CD8-positive, alpha-beta memory T cell (primary cell): ENCODE data around the gene DCT. TPM values are rescaled to one million over a fixed set of nuclear protein-coding genes. Genes with fewer than 3 reads are reported as not detected.
"Not testable (repeated sequence)": the region's sequence is repeated elsewhere in the genome, so short reads cannot be mapped to it uniquely, and the experiment has no call there.

Experiments used
- CTCF ChIA-PET: fragments of 350-600 bp; sonication (Branson Sonifier 250); formaldehyde crosslinking; loops from one replicate; lab custom pipeline; 2021; ENCODE audit warnings: antibody characterized with exemption; lab: Charles Lee
- POLR2A ChIA-PET: fragments of 350-600 bp; sonication (Branson Sonifier 250); formaldehyde crosslinking; loops from one replicate; lab custom pipeline; 2021; ENCODE audit warnings: antibody characterized with exemption; lab: Charles Lee
- DNase-seq, 5 donors: peaks; one replicate each; pipeline versions ENCODE4 v3.0.0 to v3.0.0-alpha.2; 2020 to 2022; ENCODE audit warnings: mixed read lengths in 1 of 5
- H3K27ac ChIP-seq: one replicate; pipeline ENCODE4 v1.7.0; 2013; ENCODE audit warnings: low read depth, mild to moderate bottlenecking, low read length, moderate library complexity
- H3K27me3 ChIP-seq: 2 replicates; pipeline ENCODE4 v1.7.0; 2013; ENCODE audit warnings: low read length, mild to moderate bottlenecking; ENCODE audit not compliant: insufficient read depth, poor library complexity, severe bottlenecking
- H3K36me3 ChIP-seq: 2 replicates; pipeline ENCODE4 v1.7.0; 2013; ENCODE audit warnings: mild to moderate bottlenecking, low read length, moderate library complexity; ENCODE audit not compliant: insufficient read depth
- H3K4me1 ChIP-seq: 2 replicates; pipeline ENCODE4 v1.7.0; 2013; ENCODE audit warnings: mild to moderate bottlenecking, low read length, moderate library complexity; ENCODE audit not compliant: insufficient read depth
- H3K4me3 ChIP-seq: 2 replicates; pipeline ENCODE4 v1.7.0; 2013; ENCODE audit warnings: mild to moderate bottlenecking, low read length
- H3K9me3 ChIP-seq: 2 replicates; pipeline ENCODE4 v1.7.0; 2013; ENCODE audit warnings: mild to moderate bottlenecking, low read length
- H3K27ac Mint-ChIP-seq, 8 donors: one replicate each; pipeline ENCODE4 v1.8.0; 2020 to 2021; ENCODE audit warnings: mixed read lengths in 8 of 8, mild to moderate bottlenecking in 6 of 8, inconsistent platforms in 3 of 8, moderate library complexity in 3 of 8
- H3K27me3 Mint-ChIP-seq, 2 donors: one replicate each; pipeline ENCODE4 v1.8.0; 2020 to 2021; ENCODE audit warnings: mixed read lengths in 2 of 2, mild to moderate bottlenecking in 1 of 2, moderate library complexity in 1 of 2
- H3K36me3 Mint-ChIP-seq, 3 donors: one replicate each; pipeline ENCODE4 v1.8.0; 2020 to 2021; ENCODE audit warnings: mixed read lengths in 3 of 3, inconsistent platforms in 1 of 3, mild to moderate bottlenecking in 1 of 3
- H3K4me1 Mint-ChIP-seq, 3 donors: one replicate each; pipeline ENCODE4 v1.8.0; 2020 to 2021; ENCODE audit warnings: mixed read lengths in 3 of 3, inconsistent platforms in 1 of 3, mild to moderate bottlenecking in 1 of 3
- H3K4me3 Mint-ChIP-seq, 7 donors: one replicate each; pipeline ENCODE4 v1.8.0; 2020 to 2021; ENCODE audit warnings: mixed read lengths in 7 of 7, mild to moderate bottlenecking in 6 of 7, moderate library complexity in 4 of 7, inconsistent platforms in 2 of 7
- H3K9me3 Mint-ChIP-seq, 5 donors: one replicate each; pipeline ENCODE4 v1.8.0; 2020 to 2022; ENCODE audit warnings: mixed read lengths in 5 of 5, mild to moderate bottlenecking in 3 of 5, moderate library complexity in 2 of 5, inconsistent platforms in 1 of 5
- polyA plus RNA-seq: library from polyadenylated mRNA; unstranded; fragments of 300-500 nt; fragmentation: Illumina TruSeq; gene quantifications from one replicate; pipeline ENCODE4 v1.2.3, GENCODE V29; 2021
- total RNA-seq, 2 experiments: library from RNA; stranded (reverse); gene quantifications; one replicate each; pipeline ENCODE4 v1.2.3, GENCODE V29; 2021

Gene DCT
- total RNA-seq (under 1 TPM in 1 of 2 experiments, not detected in 1; 0.07 TPM), polyA plus RNA-seq (not detected)

GRCh38 chr13:94479616-94480015, at the start of gene DCT:
Gene DCT, minus strand, starts transcription at chr13:94479682. Its CDS starts 427 bp downstream, at chr13:94479255.
- ChIA-PET POLR2A (no interaction called here), CTCF (interaction anchor here (1.1 kb wide), 1 partner anchor 138 kb away, joined by 3 read pairs; no protein-coding TSS in a partner anchor)
- peaks cover 0 to 2% (median 0%) of the 10 kb centered on the region in 5 donors for H3K9me3 Mint-ChIP-seq
- Histone ChIP-seq H3K4me1 (no peaks in the 10 kb centered on the region), H3K9me3 (no peaks in the 10 kb centered on the region), H3K4me3 (no peak within 1 kb of the TSS), H3K27me3 (no peaks in the 10 kb centered on the region), H3K27ac (no peak within 1 kb of the TSS), H3K36me3 (no peaks in the 10 kb centered on the region)
- peaks cover 0 to 5% (median 0%) of the 10 kb centered on the region in 3 donors for H3K36me3 Mint-ChIP-seq
- H3K27ac Mint-ChIP-seq, result peak within 1 kb of the TSS in 1 of 8 donors; percentile 27
- H3K27me3 Mint-ChIP-seq, result peaks cover 5 to 20% of the 10 kb centered on the region in 2 donors
- H3K4me3 Mint-ChIP-seq, result no peak within 1 kb of the TSS
- H3K4me1 Mint-ChIP-seq, result no peaks in the 10 kb centered on the region
- no peak for DNase-seq

DNA sequence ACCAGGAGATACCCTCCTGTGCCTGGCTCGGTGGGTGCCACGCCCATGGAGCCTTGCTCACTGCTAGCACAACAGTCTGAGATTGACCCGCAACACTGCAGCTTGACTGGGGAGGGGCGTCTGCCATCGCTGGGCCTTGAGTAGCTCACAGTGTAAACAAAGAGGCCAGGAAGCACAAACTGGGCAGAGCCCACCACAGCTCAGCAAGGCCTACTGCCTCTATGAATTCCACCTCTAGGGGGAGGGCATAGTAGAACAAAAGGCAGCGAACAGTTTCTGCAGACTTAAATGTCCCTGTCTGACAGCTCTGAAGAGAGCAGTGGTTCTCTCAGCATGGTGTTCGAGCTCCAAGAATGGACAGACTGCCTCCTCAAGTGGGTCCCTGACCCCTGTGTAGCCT, 47.5 kb upstream of the DCT start:
- H3K4me1 ChIP-seq, H3K4me3 ChIP-seq, H3K36me3 ChIP-seq, H3K27ac Mint-ChIP-seq, DNase-seq, H3K4me1 Mint-ChIP-seq, CTCF ChIA-PET, POLR2A ChIA-PET, H3K27me3 ChIP-seq, H3K9me3 ChIP-seq, H3K27ac ChIP-seq, H3K4me3 Mint-ChIP-seq: not testable (repeated sequence)
- peaks cover 20 to 31% of the 10 kb centered on the region in 2 donors for H3K27me3 Mint-ChIP-seq
- peaks cover 0 to 18% (median 2%) of the 10 kb centered on the region in 3 donors for H3K36me3 Mint-ChIP-seq
- H3K9me3 Mint-ChIP-seq, result peaks cover 0 to 20% (median 4%) of the 10 kb centered on the region in 5 donors

DNA sequence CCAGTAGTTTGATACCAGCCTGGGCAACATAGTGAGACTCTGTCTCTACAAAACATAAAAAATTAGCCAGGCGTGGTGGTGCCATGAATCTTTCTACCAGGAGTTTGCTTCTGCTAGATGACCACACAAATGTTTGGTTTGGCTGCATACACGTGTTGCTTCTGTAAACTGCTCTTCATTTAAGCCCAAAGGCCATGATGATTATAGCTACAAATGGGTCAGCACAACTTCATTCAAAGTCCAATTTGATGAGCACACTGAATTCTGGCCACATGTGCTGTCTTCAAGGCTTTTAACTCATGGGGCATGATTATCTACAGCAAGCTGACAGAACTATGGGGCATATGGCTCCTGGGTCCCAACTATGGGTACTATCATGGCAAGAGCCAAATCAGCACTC, 46.3 kb upstream of the DCT start:
- Mint-ChIP-seq H3K27ac (no peak overlapping the region), H3K9me3 (peaks cover 0 to 13% (median under 1%) of the 10 kb centered on the region in 5 donors), H3K36me3 (peaks cover 0 to 11% (median 0%) of the 10 kb centered on the region in 3 donors), H3K27me3 (peaks cover 16 to 26% of the 10 kb centered on the region in 2 donors), H3K4me3 (no peak overlapping the region), H3K4me1 (no peaks in the 10 kb centered on the region)
- no peaks in the 10 kb centered on the region for H3K27me3 ChIP-seq
- DNase-seq, result no peak
- CTCF ChIA-PET, result no interaction called here
- no peak overlapping the region for H3K4me3 ChIP-seq
- no peak overlapping the region for H3K27ac ChIP-seq
- H3K9me3 ChIP-seq, result no peaks in the 10 kb centered on the region
- no peaks in the 10 kb centered on the region for H3K4me1 ChIP-seq
- POLR2A ChIA-PET, result no interaction called here
- no peaks in the 10 kb centered on the region for H3K36me3 ChIP-seq

DNA sequence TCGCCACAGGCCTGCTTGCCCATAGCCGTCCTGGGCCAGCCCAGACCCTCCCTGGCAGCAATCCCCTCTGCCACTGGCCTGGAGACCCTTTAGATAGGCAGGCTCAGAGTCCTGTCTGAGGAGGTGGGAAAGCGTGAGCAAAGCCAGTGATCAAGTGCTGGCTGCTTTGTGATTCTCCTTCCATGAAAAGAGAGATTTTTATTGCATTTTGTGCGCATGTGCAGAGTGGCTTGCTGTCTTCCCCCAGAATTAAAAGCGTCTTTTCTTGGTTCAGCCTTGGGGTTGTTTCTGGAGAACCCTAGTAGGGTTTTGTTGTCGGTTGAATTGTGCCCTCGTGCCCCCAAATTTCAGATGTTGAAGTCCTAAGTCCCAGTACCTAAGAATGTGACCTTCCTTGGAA, 44.9 kb upstream of the DCT start:
- CTCF ChIA-PET, result no interaction called here

GRCh38 chr13:94520001-94520400, 40.5 kb upstream of the DCT start:
- Mint-ChIP-seq H3K27ac (no peak overlapping the region), H3K27me3 (peaks cover 0 to 16% of the 10 kb centered on the region in 2 donors), H3K4me1 (no peaks in the 10 kb centered on the region), H3K4me3 (no peak overlapping the region), H3K9me3 (no peaks in the 10 kb centered on the region), H3K36me3 (no peaks in the 10 kb centered on the region)
- H3K36me3 ChIP-seq, result no peaks in the 10 kb centered on the region
- no peak overlapping the region for H3K27ac ChIP-seq
- H3K4me1 ChIP-seq, result no peaks in the 10 kb centered on the region
- ChIA-PET POLR2A (no interaction called here), CTCF (no interaction called here)
- H3K9me3 ChIP-seq, result no peaks in the 10 kb centered on the region
- DNase-seq, result no peak
- H3K4me3 ChIP-seq, result no peak overlapping the region
- no peaks in the 10 kb centered on the region for H3K27me3 ChIP-seq

More for the DNA sequence above, 44.9 kb upstream of the DCT start:
- DNase-seq, result no peak
- H3K27me3 Mint-ChIP-seq, result peaks cover 11 to 18% of the 10 kb centered on the region in 2 donors
- Histone ChIP-seq H3K27me3 (no peaks in the 10 kb centered on the region), H3K4me3 (no peak overlapping the region), H3K9me3 (no peaks in the 10 kb centered on the region), H3K36me3 (no peaks in the 10 kb centered on the region), H3K27ac (no peak overlapping the region), H3K4me1 (no peaks in the 10 kb centered on the region)
- H3K4me1 Mint-ChIP-seq, result no peaks in the 10 kb centered on the region
- H3K9me3 Mint-ChIP-seq, result peaks cover 0 to 8% (median 0%) of the 10 kb centered on the region in 5 donors
- POLR2A ChIA-PET, result no interaction called here
- peaks cover 0 to 4% (median 0%) of the 10 kb centered on the region in 3 donors for H3K36me3 Mint-ChIP-seq
- no peak overlapping the region for H3K4me3 Mint-ChIP-seq
- H3K27ac Mint-ChIP-seq, result no peak overlapping the region

DNA sequence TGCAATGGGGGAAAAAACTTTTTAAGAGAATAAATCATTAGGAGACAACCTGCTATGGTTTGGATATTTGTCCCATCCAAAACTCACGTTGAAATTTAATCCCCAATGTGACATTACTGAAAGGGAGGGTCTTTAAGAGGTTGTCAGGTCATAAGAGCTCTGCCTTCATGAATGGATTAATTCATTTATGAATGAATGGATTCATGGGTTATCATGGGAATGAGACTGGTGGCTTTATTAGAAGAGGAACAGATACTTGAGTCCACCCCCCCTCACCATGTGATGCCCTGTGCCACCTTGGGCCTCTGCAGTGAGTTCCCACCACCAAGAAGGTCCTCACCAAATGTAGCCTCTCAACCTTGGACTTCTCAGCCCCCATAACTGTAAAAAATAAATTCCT, 37.0 kb upstream of the DCT start:
- peaks cover 0 to 6% (median 0%) of the 10 kb centered on the region in 5 donors for H3K9me3 Mint-ChIP-seq
- H3K4me1 Mint-ChIP-seq, result no peaks in the 10 kb centered on the region
- Histone ChIP-seq H3K27me3 (no peaks in the 10 kb centered on the region), H3K4me1 (no peaks in the 10 kb centered on the region), H3K9me3 (no peaks in the 10 kb centered on the region), H3K36me3 (no peaks in the 10 kb centered on the region), H3K4me3 (no peak overlapping the region), H3K27ac (no peak overlapping the region)
- H3K27ac Mint-ChIP-seq, result no peak overlapping the region
- no peak for DNase-seq
- ChIA-PET POLR2A (no interaction called here), CTCF (no interaction called here)
- peaks cover 0 to 2% (median 0%) of the 10 kb centered on the region in 3 donors for H3K36me3 Mint-ChIP-seq
- peaks cover 7 to 30% of the 10 kb centered on the region in 2 donors for H3K27me3 Mint-ChIP-seq
- H3K4me3 Mint-ChIP-seq, result no peak overlapping the region

GRCh38 chr13:94515911-94516310, 36.4 kb upstream of the DCT start:
- ChIA-PET CTCF (no interaction called here), POLR2A (no interaction called here)
- Mint-ChIP-seq H3K4me3 (no peak overlapping the region), H3K27ac (no peak overlapping the region), H3K4me1 (no peaks in the 10 kb centered on the region), H3K9me3 (peaks cover 0 to 6% (median 0%) of the 10 kb centered on the region in 5 donors), H3K36me3 (peaks cover 0 to 2% (median 0%) of the 10 kb centered on the region in 3 donors), H3K27me3 (peaks cover 8 to 33% of the 10 kb centered on the region in 2 donors)
- no peak overlapping the region for H3K4me3 ChIP-seq
- no peaks in the 10 kb centered on the region for H3K36me3 ChIP-seq
- H3K4me1 ChIP-seq, result no peaks in the 10 kb centered on the region
- H3K27ac ChIP-seq, result no peak overlapping the region
- no peaks in the 10 kb centered on the region for H3K27me3 ChIP-seq
- H3K9me3 ChIP-seq, result no peaks in the 10 kb centered on the region
- DNase-seq, result no peak

DNA sequence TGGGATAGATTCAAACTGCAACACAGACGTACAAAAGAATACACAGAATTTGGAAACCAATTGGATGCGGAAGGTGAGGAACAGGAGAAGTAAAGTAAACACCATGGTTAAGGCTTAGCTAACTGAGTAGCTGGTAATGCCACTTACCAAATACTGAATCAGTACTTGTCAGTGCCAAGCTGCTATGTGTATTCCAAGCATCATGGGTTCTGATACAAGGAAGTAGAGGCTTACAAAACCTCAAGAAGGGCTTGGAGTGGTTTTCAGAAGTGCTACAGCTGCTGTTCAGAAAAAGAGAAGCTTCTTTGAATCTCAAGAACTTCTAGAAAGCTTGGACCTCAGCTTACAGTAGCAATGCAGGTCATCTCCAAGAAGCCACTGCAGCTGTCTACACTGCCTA, 35.9 kb upstream of the DCT start:
- Mint-ChIP-seq H3K27me3 (peaks cover 8 to 37% of the 10 kb centered on the region in 2 donors), H3K4me3 (no peak overlapping the region), H3K9me3 (peaks cover 0 to 6% (median 2%) of the 10 kb centered on the region in 5 donors), H3K4me1 (no peaks in the 10 kb centered on the region), H3K36me3 (peaks cover 0 to 2% (median 0%) of the 10 kb centered on the region in 3 donors), H3K27ac (no peak overlapping the region)
- H3K4me3 ChIP-seq, result no peak overlapping the region
- no peak for DNase-seq
- CTCF ChIA-PET, result no interaction called here
- no peak overlapping the region for H3K27ac ChIP-seq
- H3K4me1 ChIP-seq, result no peaks in the 10 kb centered on the region
- H3K9me3 ChIP-seq, result no peaks in the 10 kb centered on the region
- POLR2A ChIA-PET, result no interaction called here
- H3K36me3 ChIP-seq, result no peaks in the 10 kb centered on the region
- H3K27me3 ChIP-seq, result no peaks in the 10 kb centered on the region
